K562 (cell line): ENCODE data around the gene XKR7. TPM values are rescaled to one million over a fixed set of nuclear protein-coding genes. Genes with fewer than 3 reads are reported as not detected.

Experiments used
- EGR1 ChIP-seq: fragments of 450-650 bp; conservative IDR thresholded peaks from 2 replicates; pipeline ENCODE4 v1.6.1; 2017; ENCODE audit warnings: mild to moderate bottlenecking
- ETS1 ChIP-seq: conservative IDR thresholded peaks from 2 replicates; pipeline ENCODE4 v1.6.1; 2011; ENCODE audit warnings: low read depth, mild to moderate bottlenecking, low read length; ENCODE audit not compliant: control insufficient read depth
- HDAC1 ChIP-seq, 2 experiments: fragments of 450-650 bp; IDR thresholded peaks; 2 replicates each; pipeline ENCODE4 v1.6.1; 2016 to 2017; ENCODE audit warnings: inconsistent platforms in 1 of 2, mild to moderate bottlenecking in 1 of 2, moderate library complexity in 1 of 2
- HMBOX1 ChIP-seq: sonication (generic); IDR thresholded peaks from 2 replicates; pipeline ENCODE4 v1.6.1; 2016
- IRF9 ChIP-seq: fragments of 450-650 bp; IDR thresholded peaks from 2 replicates; pipeline ENCODE4 v1.6.1; 2016; ENCODE audit warnings: missing biosample characterization, missing genetic modification characterization
- NCOA6 ChIP-seq: fragments of 450-650 bp; IDR thresholded peaks from 2 replicates; pipeline ENCODE4 v1.6.1; 2017; ENCODE audit warnings: mild to moderate bottlenecking
- NR2C2 ChIP-seq, 2 experiments: fragments of 200-800 bp in 1 of 2; sonication (Bioruptor generic) in 1 of 2; sonication (generic) in 1 of 2; formaldehyde crosslinking in 1 of 2; IDR thresholded peaks; 2 replicates each; pipeline versions ENCODE4 v1.6.1 to v1.8.0; 2016 to 2022; ENCODE audit warnings: mild to moderate bottlenecking in 1 of 2, missing compliant biosample characterization in 1 of 2, missing genetic modification characterization in 1 of 2, missing genetic modification reagents in 1 of 2
- PHF20 ChIP-seq: fragments of 450-650 bp; IDR thresholded peaks from 2 replicates; pipeline ENCODE4 v1.6.1; 2018; ENCODE audit not compliant: partially characterized antibody
- POLR2AphosphoS5 ChIP-seq: IDR thresholded peaks from 2 replicates; pipeline ENCODE4 v1.6.1; 2011; ENCODE audit warnings: mild to moderate bottlenecking, low read depth, low read length, moderate library complexity; ENCODE audit not compliant: control insufficient read depth, insufficient read depth
- PTBP1 ChIP-seq: fragments of 200-400 bp; formaldehyde crosslinking; IDR thresholded peaks from 2 replicates; pipeline ENCODE4 v1.6.1; 2017; ENCODE audit warnings: low read depth, low read length
- SOX6 ChIP-seq: fragments of 450-650 bp; IDR thresholded peaks from 2 replicates; pipeline ENCODE4 v1.6.1; 2014; ENCODE audit warnings: mild to moderate bottlenecking
- SPI1 ChIP-seq: IDR thresholded peaks from 2 replicates; pipeline ENCODE4 v1.6.1; 2011; ENCODE audit warnings: low read depth, low read length, control low read depth, borderline replicate concordance
- STAG1 ChIP-seq: sonication (generic); formaldehyde crosslinking; IDR thresholded peaks from 2 replicates; pipeline ENCODE4 v1.5.0; 2020; ENCODE audit warnings: missing genetic modification reagents, borderline replicate concordance
- TEAD1 ChIP-seq, 2 experiments: fragments of 450-650 bp in 1 of 2; sonication (generic) in 1 of 2; formaldehyde crosslinking; IDR thresholded peaks; 2 replicates each; pipeline versions ENCODE4 v1.4.0 to v1.8.0; 2020 to 2022; ENCODE audit warnings: mild to moderate bottlenecking in 2 of 2, missing genetic modification reagents in 1 of 2
- THRAP3 ChIP-seq: fragments of 450-650 bp; IDR thresholded peaks from 2 replicates; pipeline ENCODE4 v1.6.1; 2016; ENCODE audit warnings: mild to moderate bottlenecking, inconsistent platforms, borderline replicate concordance
- polyA plus RNA-seq, 8 experiments: library from polyadenylated mRNA; depleted of rRNA in 4 of 8; stranded (reverse) in 5 of 8; unstranded in 3 of 8; fragments of >200 nt; fragmentation: Nextera tagmentation in 2 of 8; fragmentation: Illumina TruSeq in 1 of 8; extraction: Ambion mirVana in 2 of 8; extraction: Trizol in 1 of 8; gene quantifications; 2 replicates each; pipeline versions ENCODE4 v1.2.1 to v1.2.3, GENCODE V29; 2011 to 2014; ENCODE audit warnings: inconsistent platforms in 1 of 8, missing spikeins in 1 of 8
- total RNA-seq, 7 experiments: library from RNA; depleted of rRNA in 6 of 7; stranded (reverse); fragments of >200 nt in 6 of 7; fragmentation: Illumina TruSeq in 2 of 7; extraction: Trizol in 2 of 7; gene quantifications; 2 replicates each; pipeline versions ENCODE4 v1.2.1 to v1.2.3, GENCODE V29; 2011 to 2021; ENCODE audit warnings: low replicate concordance in 1 of 7
- TF ChIP-seq, protein P1 (sequence below), 2 experiments: IDR thresholded peaks in 1 of 2; conservative IDR thresholded peaks in 1 of 2; 2 replicates each; pipeline ENCODE4 v1.6.1; 2016; ENCODE audit warnings: low read depth in 2 of 2, mild to moderate bottlenecking in 1 of 2, missing compliant biosample characterization in 1 of 2, missing genetic modification characterization in 1 of 2, moderate library complexity in 1 of 2

The XKR7 gene
- total and polyA plus RNA-seq, 9 of the 15 experiments (the other 6 are each of a cell fraction or from before 2014, with no cell fraction given) = 0.02 TPM; not detected in 8

DNA sequence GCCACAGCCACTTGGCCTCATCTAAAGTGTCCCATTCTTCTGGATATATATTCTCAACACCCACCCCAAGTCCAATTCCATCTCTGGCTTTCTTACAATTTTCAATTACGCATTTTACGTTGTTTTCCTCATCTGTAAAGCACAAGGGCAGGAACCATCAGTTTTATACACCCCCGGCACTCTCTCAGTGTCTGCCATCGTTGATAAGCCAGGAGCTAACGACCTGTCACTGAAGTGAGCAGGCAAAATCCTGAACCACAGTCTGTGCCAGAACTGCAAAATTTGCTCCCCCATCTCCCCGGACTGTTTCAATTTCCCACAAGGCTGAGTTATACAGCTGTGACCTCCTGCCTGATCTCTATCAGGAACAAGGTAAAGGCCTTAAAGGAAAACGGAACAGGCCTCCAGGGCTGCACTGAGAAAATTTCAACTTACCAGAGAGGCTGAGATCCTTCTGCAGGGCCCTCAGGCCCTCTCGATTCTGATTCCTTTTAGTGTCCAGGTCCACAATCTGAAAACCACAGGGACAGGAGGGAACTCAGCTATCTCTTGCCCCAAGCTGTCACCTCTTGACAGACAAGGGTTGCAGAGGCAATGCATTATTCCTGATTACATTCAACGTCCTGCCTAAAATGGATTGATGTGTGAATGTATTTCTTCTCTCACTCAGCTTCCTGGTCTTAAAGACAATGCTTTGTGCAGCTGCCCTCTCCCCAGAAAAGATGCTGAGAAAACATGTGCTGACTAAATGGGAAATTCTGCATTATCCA is 17.9 kb upstream of the XKR7 start (continued):
- 0 out of 2 replicates have a peak, but pooled peaks have one; percentile 21 for TF ChIP-seq ETS1
- no peak for TF ChIP-seq NR2C2 (CRISPR knock-in tag; IDR thresholded peaks at IDR 0.05)
- 0 out of 2 replicates have a peak, but pooled peaks have one; percentile 37 for TF ChIP-seq NR2C2 (tag; IDR thresholded peaks at IDR 0.05)
- TF ChIP-seq HMBOX1 = peak; percentile 26; the same call in 1 of the 2 replicates
- TF ChIP-seq PTBP1 = no peak
- TF ChIP-seq SPI1 = peak; percentile 38; the same call in 1 of the 2 replicates
- no peak for TF ChIP-seq STAG1 (CRISPR knock-in tag)
- no peak for TF ChIP-seq NCOA6
- TF ChIP-seq, protein P1, sequence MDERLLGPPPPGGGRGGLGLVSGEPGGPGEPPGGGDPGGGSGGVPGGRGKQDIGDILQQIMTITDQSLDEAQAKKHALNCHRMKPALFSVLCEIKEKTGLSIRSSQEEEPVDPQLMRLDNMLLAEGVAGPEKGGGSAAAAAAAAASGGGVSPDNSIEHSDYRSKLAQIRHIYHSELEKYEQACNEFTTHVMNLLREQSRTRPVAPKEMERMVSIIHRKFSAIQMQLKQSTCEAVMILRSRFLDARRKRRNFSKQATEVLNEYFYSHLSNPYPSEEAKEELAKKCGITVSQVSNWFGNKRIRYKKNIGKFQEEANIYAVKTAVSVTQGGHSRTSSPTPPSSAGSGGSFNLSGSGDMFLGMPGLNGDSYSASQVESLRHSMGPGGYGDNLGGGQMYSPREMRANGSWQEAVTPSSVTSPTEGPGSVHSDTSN (CRISPR knock-in tag; IDR thresholded peaks at IDR 0.05; ENCODE audit: low read depth) = no peak
- TF ChIP-seq, protein P1 (tag; conservative IDR thresholded peaks at IDR 0.05; ENCODE audit: low read depth) = peak; percentile 82
- peak; percentile 55 for TF ChIP-seq EGR1
- no peak for TF ChIP-seq IRF9 (tag)
- TF ChIP-seq PHF20 = no peak
- TF ChIP-seq POLR2AphosphoS5 = peak; percentile 95
- TF ChIP-seq SOX6 = peak; percentile 73; the same call in 1 of the 2 replicates
- peak in 1 of 2 experiments; percentile 31; a peak in 1 of 4 replicates for TF ChIP-seq TEAD1 (CRISPR knock-in tag; IDR thresholded peaks at IDR 0.05)
- TF ChIP-seq THRAP3 = no peak
- peak in 1 of 2 experiments; percentile 91; a peak in 2 of 4 replicates for TF ChIP-seq HDAC1 (IDR thresholded peaks at IDR 0.05)
